Suppressor macrophage (primary cell): ENCODE results near the gene FSCN2.

Experiments used
- DNase-seq, 4 experiments: peaks; one replicate each; pipeline ENCODE4 v3.0.0-alpha.2; 2020 to 2022

FSCN2 gene

DNA sequence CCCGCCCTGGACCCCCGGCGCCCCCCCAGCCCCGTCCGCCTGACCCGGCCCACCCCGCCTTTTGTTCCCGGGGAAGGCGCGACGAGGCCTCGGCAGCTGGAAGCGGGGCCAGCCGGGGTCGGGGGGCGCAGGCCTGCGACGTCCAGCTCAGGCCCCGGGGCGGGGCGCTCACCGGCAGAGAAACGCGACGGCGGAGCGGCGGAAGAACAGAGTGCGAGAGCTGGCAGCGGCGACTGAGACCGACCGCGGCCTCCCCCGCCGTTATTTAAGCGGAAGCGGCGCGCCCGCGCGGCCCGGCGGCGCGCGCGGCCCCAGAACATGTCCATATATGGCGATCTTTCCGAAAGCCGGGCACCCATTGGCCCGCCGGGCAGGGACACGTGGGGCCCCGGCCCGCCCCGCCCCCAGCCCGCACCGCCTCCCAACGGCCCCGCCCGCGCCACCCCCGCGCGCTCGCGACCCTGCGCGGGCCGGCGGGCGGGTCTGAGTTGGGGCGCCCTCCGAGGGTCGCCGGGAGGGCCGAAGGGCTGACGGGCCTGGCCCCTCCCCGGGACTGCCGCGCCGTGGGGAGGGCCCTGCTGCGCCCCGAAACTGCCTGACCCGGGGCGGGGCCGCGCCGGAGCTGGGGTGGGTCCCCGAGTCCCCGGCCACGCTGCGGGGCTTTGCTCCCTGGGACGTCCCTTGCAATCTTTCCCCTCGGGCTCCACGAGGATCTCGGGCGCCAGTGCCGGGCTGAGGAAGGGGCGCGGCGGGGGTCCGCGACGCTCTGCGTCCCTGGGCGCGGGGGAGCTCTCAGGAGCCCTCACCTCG lies 15.4 kb upstream of the FSCN2 start, which contains the start of gene ACTG1:
Gene ACTG1 (minus strand): TSS at position 238 of the 810 bp plus-strand sequence. CDS start 445 bp downstream, outside the sequence.
- DNase-seq, result peak; percentile 96 to 98 (median 97)

DNA sequence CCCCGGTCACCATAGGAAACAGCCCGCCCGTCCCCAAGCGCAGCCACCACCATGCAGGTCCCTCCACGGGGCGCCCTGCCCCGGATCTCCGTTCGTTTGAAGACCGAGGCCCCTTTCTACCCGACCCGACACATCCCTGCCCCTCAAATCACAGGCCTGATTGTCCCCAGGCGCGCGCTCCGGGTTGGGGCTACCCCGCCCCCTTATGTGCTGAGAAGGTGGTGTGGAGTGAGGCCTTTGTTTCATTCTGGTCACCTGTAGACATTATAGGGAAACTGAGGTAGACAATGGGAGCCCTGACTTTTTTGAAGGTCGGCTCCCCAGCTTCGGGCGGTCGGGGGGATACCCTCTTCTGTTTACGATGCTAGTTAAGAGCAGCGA lies 14.8 kb upstream of the FSCN2 start:
- DNase-seq, result peak; percentile 56 to 74 (median 67)

DNA sequence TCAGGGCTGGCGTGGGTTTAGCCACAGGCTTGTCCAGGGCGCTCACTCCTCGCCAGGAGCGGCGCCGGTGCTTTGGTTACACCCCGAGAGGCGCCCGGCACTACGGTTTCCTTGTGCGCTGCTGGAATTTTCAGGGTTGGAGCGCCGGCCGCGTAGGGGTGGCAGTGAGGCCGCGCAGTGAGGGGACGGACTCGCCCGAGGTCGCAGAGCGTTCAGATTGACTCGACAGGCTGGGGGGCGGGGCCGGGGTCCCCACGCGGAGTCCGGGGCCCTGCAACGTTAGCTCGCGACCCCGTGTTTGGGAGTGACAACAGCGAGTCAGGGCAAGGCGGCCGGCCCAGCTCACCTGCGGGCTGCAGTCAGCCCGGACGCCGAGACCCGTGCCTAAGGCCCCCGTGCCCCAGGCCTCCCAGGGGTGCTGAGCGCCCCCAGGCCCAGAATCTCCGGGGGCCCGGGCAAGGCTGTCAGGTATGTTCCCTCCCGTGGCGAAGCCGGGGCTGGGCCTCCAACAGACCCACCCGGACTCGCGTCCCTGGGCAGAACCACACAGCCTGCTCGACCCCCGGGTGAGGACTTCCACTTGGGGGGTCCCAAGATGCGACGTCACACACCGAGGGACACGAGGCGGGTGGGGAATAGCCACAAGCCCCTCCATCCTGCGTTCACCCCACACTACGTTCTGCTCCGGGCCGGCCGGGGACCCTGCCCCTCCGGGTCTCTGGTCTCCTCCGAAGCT lies 14.3 kb upstream of the FSCN2 start:
- peak; percentile 63 to 87 (median 74) for DNase-seq

DNA sequence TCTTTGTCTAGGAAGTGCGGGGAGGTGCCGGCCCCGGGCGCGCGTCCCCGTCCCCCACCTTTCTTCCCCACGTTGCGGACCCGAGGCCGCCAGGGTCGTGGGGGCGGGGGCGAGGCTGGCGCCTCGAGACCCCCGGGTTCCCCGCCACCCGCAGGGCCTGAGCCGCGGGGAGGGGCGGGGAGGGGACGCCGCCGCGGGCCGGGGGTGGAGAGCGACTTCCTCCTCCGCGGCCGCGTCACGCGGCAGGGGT lies 13.8 kb upstream of the FSCN2 start:
- DNase-seq, result no peak

DNA sequence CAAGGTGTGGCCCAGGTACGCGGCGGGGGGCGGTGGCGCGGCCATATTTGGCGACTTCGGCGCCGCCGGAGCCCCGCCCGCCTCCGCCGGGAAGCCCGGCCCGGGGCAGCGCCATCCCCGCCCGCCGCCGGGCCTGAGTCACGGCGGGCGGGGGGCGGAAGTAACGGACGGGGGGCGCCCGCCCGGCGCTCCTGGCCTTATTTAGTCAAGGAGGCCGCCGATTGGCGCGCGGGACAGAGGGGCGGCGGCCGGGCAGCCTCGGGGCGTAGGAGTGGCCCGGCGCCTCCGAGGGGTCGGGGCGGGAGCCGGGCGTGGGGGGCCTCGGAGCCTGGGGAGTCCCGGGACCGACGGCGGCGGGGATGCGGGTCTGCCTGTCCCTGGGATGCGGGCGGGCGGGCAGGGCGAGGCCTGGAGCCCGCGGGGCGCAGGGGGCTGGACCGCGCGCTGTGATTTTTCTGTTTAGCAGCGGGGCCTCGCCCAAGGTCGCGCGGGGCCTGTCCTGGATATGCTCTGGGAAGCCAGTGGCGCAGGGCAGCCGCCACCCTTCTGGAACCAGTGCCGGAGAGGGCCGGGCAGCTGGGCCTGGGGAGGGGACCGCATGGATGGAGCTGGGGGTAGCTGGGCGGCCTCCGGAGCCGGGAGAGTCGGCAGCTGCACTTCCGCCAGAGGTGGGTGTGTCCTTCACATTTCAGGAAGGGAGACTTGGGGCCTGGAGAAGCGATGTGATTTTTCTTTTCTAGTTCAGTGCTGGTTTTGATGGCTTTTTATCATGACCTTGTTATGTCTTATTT lies 13.2 kb upstream of the FSCN2 start:
- peak; percentile 78 to 92 (median 86) for DNase-seq

DNA sequence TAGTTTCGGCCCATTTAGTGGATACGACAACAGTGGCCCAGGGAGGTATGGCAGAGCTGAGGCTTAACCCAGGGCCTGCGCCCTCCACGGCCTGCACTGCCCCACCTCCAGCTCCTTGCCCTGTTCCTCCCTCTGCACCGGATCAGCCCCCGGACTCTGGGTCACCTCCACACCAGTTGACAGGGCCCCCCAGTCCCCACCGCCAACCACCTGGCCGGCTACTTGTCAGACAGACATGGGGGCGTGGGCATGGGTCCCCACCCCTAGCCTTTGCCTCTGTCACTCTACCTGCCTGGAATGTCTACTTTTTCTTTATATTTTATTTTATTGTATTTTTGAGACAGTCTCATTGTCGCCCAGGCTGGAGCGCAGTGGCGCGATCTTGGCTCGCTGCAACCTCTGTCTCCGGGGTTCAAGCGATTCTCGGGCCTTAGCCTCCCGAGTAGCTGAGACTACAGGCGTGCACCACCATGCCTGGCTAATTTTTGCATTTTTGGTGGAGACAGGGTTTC lies 12.6 kb upstream of the FSCN2 start:
- no peak for DNase-seq

DNA sequence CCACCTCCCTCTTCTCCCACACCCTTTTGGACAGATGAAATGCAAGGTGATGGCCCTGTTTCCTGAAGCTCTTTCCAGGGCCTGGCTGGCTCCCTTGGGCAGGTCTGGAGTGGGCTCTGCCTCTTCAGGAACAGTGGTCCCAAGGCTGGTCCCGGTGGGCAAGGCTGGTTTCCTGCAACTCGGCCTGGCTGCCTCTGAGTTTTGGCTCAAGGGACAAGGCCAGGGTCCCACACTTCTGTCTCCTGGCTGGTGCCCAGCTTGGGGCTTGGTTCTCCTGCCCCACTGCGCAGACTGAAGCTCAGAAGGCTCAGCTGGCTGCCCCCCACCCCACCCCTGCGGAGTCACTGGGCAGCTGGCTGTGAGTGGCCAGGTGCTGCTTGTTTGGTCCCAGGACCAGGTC lies 11.7 kb upstream of the FSCN2 start:
- no peak for DNase-seq

DNA sequence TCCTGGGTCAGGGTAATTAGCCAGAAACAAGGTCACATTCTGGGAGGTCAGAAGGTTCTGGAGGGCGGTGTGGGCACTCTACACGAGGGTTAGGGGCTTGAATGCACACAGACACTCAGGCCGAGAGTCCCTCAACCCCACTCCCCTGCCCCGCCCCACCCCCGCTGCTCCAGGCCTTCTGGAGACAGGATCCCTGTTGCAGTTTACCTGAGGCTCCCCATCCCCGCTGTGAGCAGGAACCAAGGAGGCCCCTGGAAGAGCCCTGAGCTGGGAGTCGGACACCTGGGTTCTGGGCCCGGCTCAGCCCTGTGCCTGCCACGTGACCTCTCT lies 11.2 kb upstream of the FSCN2 start:
- DNase-seq, result no peak

DNA sequence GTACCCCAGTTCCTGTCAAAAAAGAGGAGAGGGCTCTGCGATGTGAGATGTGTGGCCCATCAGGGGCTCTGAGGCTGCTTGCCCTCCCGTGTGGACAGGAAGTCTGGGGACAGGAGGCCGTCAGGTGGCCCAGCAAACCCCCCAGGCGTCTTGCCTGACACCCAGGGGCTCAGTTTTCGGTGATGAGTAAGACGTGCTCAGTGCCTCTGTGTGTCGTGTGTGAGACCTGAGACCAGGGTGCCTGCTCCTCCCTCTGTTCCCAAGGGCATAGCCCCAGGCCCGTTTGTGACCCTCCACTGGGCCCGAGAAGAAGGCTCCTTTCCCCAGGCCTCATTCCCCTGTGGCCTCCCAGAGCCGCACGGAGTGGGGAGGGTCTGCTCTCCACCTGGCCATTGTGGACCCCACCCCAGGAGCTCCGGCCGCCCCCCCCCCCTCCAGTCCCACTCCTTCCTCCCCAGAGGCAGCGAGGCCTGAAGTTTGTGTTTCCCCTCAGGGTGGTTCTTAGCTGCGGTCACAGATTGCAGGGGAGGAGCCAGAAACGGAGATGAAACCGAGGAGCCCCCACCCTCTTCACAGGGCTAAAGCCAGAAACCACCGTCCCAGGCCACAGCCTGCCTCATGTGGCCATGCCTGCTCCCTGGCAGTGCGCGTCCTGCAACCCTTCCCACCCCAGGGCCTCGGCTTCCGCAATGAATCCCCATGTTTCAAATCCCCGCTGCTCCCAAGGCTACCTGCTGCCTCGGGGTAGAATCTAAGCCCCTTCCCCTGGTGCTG lies 10.7 kb upstream of the FSCN2 start:
- peak in 1 of 4 experiments; percentile 29 for DNase-seq

DNA sequence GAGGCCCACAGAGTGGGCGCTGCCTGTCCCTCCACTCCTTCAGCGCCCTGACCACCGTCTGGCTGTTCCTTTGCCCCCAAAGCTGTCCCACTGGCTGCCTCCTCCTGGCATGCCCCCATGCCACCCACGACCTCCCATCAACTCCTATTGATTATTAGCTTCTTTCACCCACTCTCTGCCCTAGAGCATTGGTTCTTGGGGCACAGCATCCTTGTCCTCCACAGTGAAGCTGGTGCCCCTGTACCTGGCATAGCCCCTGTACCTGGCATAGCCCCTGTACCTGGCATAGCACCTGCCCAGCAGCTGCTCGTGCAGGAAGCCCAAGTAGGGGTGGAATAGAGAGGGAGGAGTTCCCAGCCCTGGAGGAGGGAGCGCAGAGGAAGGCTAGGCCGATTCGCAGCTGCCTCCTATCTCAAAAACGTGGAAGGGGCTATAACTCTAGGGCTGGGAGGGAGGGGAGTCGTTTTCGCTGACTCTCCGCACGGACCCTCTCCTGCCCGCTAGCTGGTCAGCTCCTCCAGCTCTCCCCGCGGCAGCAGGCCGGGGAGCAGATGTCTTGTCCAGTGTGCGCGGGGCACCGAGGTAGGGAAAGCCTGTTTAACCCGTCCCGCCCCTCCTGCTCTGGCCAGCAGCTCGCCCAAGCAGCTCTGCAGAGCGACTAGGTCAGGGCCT lies 9.9 kb upstream of the FSCN2 start:
- DNase-seq, result no peak

DNA sequence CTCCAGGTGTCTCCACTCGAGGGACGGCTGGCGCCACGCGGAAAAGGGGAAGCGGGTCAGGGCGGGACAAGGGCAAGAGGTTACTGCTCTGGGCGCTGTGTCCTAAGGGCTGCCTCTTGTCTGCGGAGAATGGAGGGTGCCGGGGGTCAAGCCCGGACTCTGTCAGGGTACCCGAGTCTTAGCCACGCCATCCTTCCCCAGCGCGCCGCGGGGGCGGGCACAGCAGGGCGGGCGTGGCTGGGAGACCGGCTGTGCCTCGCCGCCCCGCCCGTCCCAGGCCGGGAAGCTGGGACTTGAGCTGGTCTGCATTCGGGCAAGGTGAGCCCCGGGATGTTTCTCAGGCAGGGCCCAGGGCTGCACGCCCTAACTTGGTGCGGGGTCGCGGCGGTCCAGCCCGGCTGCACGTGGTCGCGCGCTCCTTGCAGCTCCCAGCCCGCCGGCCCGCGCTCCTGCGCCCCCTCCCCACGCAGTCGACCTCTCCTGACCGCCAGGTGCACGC lies 9.3 kb upstream of the FSCN2 start:
- peak in 3 of 4 experiments; percentile 47 to 69 (median 65) for DNase-seq

DNA sequence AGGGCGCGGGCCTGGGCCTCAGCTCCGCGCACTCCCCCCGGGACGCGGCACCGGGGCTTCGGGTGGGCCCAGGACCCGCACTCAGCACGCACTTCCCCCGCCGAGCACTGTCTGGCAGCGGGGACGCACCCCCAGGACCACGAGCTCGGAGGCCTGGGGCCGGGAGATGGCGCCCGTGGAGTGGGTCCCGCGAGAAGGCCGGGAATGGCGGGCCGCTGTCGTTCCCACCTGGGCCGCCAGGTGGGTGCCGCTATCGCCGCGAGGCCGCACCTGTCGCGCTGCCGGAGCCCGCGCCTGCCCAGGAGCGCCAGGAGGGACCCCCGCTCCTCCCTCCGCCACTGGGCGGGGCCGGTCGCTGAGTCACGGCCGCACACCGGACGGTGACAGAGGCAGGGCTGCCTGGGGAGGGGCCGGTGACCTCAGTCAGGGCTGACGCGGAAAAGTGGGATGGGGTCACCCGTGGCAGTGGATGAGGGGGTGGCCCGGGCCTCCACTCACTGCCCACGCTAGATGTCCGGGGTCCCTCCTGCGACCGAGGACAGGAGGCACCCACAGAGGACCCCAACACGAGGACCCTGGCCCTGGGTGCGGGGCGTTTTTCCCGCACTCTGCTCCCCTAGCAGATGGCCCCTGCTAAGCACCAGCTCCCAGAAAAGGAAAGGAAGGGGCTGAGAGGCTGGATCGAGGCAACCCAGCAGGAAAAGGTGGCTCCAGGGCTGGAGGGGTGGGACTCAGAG lies 8.7 kb upstream of the FSCN2 start:
- DNase-seq, result peak in 3 of 4 experiments; percentile 46 to 63 (median 55)

DNA sequence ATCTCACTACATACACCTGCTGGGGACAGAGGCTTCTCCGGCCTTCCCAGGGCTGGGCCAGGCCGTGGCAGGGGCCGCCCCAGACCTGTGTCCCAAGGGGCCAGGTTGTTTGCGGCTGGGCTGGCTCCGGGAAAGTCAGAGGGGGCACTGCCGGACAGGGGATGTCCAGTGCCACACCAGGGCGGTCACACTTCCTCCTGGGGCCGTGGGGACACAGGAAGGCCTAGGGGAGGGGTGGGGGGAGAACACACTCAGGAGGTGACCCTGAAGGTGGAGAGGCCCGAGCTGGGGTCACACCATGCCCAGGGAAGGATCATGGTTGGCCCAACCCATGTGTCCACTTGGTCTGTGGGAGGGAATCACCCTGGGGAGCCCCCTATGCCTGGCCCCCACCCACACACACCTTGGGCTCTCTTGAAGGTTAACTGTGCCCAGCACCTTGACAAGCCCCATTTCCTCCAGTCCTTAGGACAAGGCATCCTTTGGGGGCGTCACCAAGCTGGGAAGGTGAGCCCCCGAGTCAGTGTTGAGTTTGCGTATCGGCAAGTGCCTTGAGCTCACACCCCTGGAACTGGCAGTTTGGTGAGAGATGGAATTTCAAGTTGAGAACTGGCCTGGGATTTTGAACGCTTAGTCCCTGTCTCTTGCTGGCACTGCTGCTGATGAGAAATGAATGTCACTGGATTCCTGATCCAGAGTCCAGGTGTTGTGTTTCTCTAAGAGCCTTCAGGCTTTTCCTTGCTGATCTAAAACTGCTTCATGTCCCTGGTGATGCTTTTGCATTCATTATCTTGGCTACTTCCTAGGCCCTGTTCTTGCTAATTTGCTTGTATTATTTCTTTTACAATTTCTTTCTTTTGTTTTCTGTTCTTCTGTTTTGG lies 7.9 kb upstream of the FSCN2 start:
- no peak for DNase-seq

DNA sequence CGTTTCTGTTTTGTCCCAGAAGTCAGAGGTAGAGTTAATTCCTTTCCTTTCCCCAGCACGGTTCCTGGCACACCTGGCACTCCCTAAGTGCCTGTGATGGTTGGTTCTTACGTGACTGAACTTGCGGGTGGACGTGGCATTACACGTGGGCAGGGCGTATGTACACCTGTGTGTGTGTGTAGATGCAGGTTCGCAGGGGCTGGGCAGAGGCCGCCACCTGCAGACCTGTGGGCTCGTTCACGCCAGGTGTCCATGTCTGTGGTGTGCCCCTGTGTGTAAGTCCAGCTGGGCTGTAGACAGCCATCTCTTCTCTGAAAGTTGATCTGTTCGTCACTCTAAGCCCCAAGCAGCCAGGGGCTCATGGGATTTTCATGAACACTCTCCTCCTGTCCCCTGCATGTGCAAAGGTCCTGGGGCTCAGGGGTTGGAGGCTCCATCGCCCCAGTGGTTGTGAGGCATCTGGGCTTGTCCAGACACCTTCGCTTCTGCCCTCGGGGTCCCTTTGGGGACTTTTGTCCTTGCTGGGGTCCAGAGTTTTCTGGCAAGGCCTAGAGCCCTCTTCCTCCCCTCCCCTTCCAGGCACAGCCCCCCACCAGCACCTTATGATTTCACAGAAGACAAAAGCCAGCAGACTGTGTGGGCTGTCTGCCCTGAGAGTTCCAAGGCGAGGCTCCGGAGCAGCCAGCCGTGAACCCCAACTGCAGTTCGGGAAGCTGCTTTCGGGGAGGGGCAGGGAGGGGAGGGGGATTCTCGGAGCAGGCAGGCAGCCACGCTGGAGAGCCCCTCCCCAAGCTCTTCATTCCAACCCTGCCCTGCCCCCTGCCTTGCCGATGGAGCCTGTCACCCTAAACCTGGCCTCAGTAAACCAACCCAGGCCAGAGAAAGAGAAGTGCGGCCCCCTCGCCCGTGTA lies 5.4 kb upstream of the FSCN2 start:
- DNase-seq, result peak in 3 of 4 experiments; percentile 40 to 61 (median 58)

DNA sequence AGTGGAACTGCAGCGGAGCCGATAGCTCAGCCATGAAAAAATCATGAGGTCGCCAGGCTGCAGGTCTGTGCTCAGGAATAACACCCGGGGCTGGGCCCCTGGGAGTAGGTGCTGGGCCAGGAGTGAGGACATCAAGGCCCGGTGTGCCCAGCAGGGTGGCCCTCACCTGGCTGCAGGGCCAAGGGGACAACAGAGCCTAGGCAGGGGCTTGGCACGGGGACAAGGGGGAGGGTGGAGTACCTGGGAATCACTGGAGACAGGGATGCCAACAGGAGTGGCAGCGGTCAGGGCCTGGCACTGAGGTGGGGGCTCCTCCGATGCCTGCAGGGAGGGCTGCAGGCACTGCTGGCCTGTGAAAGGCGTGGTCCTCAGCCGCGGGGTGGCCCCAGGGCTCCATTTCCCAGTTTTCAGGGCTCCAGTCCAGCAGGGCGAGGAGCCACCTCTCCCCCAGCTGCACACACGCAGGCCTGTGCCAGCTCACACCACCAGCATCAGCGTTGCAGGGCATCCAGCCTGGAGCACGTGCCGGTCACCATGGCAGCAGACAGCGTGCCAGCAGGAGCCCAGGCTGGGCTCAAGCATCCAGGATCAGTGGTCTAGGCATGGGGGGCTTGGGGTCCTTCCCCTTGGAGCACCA lies 4.7 kb upstream of the FSCN2 start:
- DNase-seq, result no peak

DNA sequence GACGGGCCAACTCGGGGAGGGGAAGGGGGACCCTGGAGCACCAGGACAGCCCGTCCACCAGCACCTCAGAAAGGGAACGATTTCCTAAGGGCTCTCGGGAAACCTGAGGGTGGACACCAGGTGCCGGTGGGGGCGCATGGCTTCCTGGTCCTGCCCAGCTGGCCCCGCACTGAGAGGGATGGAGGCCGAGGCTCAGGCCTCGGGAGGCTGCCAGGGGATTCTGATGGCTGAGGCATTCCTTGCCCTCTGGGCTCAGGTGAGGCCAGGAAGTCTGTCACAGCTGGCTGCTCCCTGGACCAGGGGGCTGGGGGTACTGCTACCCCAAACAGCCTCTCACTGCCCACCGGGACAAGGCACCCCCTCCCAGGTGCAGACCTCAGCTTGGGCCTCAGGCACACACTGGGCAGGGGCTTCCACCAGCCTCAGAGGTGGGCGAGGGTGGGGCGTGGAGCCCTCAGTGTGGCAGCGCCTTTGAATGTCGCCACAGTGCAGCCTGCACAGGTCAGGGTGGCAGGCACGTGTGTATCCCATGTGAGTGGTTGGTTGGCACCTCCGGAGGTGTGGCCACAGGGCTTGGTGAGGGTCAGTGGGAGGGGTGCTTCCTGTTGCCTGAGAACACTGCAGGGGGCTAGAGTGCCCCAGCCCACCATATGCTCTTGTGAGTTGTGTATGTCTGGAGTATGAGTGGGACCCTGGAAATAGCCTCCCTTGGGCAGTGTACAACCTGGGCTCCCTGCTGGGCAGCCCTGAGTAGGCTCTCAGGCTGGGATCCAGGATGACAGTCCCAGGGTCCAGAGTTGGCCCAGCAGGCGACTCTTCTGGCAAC lies 3.9 kb upstream of the FSCN2 start:
- DNase-seq, result no peak

DNA sequence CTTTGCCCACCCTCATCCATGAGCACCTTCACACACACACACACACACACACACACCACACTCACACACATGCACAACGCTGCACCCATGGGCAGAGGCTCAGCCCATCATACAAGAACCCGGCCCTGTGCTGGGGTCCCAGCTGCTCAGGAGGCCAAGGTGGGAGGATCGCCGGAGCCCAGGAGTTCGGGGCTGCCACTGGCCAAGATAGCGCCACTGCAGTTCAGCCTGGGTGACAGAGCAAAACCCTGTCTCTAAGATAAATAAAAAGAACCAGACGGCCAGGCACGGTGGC lies 3.4 kb upstream of the FSCN2 start:
- DNase-seq, result no peak
